ENCODE data around the gene MATN3. TPM values are rescaled to one million over a fixed set of nuclear protein-coding genes. Genes with fewer than 3 reads are reported as not detected.

Gene MATN3
- total and polyA plus RNA-seq, 2 of the 13 experiments (the other 11 are each of a cell fraction or from before 2014, with no cell fraction given), result 36.1 to 208 TPM

DNA sequence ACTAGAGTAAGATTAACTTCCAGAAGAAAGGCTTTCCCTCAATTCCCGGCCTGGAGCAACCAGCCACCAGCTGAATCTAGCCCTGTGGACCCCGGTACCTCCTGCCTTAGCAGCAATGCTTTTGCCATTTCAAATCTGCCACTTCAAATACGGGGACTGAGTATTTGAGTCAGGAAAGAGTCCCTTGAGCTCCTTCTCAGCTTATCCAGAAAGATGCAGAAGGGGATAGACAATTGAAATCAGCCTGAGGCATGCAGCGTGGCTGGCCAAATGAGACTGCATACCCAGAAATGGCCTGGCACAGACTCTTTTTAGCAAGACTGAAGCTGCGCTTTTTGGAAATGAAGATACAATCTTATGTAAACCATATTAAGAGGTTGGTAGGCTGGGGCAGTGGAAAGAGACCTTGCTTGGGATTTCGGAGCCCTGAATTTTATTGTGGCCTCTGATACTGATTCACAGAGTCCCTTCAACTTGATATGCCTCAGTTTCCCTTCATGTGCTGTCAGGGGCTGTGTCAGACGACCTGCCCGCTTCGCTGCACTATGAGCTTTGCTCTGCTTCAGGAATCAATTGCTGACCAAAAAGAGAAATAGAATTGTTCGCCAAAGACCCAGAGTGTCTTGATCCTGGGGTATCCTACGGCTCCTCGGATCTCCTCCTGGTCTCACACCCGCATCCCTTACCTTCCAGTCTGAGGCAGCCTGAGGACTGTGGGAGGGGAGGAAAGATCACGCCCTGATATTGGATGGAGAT, 1.0 kb downstream of the MATN3 start:
- Histone ChIP-seq H4K20me1 (ENCODE audit: insufficient read depth, low read length) (no peaks in the 10 kb centered on the region), H3K79me2 (ENCODE audit: insufficient read depth, low read length) (peaks cover 27% of the 10 kb centered on the region), H3K4me3 (replicated peaks in 1 of 3; ENCODE audit: insufficient read depth in 1 of 3, low read depth in 2 of 3, low read length in 3 of 3) (peak overlapping the region; percentile 71 to 89 (median 71)), H3K36me3 (replicated peaks in 1 of 2; ENCODE audit: control insufficient read depth in 1 of 2, insufficient read depth in 2 of 2, low read length in 2 of 2) (no peaks in the 10 kb centered on the region), H3K27ac (ENCODE audit: extremely low read length, insufficient read depth, low read length) (peak overlapping the region; percentile 72), H2AFZ (ENCODE audit: low read length) (peak overlapping the region; percentile 51), H3K9me3 (ENCODE audit: low read length) (no peaks in the 10 kb centered on the region), H3K27me3 (ENCODE audit: control insufficient read depth in 1 of 2, insufficient read depth in 2 of 2, low read length in 2 of 2) (no peaks in the 10 kb centered on the region; a peak in 1 of 5 replicates), H3K4me2 (ENCODE audit: low read depth, low read length) (peak overlapping the region; percentile 95), H3K9ac (ENCODE audit: insufficient read depth, low read depth, low read length) (peak overlapping the region; percentile 83), H3K4me1 (ENCODE audit: insufficient read depth, low read length) (peaks cover 92% of the 10 kb centered on the region)
- no peak for DNase-seq (ENCODE audit: low spot score)
- CTCF ChIA-PET (ENCODE audit: low intra/inter-chr PET ratio, low total read pairs), result interaction anchor here (1.4 kb wide), 1 partner anchor 56 kb away, joined by 3 read pairs; no protein-coding TSS in a partner anchor
- intact Hi-C loops (cut with micrococcal nuclease; ENCODE audit: unreplicated experiment) (no loop called here), in situ Hi-C loops (cut with HindIII; ENCODE audit: extremely low pct_ligation_motif_present, low pct_unique_long_range_greater_than_20kb) (loop anchor here (5.0 kb wide), 1 partner anchor 81 kb away; no protein-coding TSS in a partner anchor)
- POLR2A ChIA-PET, result interaction anchor here (0.8 to 8.9 kb wide), 4 partner anchors 22 to 110 kb away, joined by 3 to 109 read pairs (median 6); partner anchors contain the start of genes LAPTM4A, TTC32 and WDR35
- no peak for FAIRE-seq
- 80% methylated on average over 14 of the region's 14 CpGs for WGBS (ENCODE audit: low lambda C conversion rate)
- no TSS peak for BruUV-seq (replicated peaks)
- ATAC-seq, result no peak
- TF ChIP-seq, protein P1, sequence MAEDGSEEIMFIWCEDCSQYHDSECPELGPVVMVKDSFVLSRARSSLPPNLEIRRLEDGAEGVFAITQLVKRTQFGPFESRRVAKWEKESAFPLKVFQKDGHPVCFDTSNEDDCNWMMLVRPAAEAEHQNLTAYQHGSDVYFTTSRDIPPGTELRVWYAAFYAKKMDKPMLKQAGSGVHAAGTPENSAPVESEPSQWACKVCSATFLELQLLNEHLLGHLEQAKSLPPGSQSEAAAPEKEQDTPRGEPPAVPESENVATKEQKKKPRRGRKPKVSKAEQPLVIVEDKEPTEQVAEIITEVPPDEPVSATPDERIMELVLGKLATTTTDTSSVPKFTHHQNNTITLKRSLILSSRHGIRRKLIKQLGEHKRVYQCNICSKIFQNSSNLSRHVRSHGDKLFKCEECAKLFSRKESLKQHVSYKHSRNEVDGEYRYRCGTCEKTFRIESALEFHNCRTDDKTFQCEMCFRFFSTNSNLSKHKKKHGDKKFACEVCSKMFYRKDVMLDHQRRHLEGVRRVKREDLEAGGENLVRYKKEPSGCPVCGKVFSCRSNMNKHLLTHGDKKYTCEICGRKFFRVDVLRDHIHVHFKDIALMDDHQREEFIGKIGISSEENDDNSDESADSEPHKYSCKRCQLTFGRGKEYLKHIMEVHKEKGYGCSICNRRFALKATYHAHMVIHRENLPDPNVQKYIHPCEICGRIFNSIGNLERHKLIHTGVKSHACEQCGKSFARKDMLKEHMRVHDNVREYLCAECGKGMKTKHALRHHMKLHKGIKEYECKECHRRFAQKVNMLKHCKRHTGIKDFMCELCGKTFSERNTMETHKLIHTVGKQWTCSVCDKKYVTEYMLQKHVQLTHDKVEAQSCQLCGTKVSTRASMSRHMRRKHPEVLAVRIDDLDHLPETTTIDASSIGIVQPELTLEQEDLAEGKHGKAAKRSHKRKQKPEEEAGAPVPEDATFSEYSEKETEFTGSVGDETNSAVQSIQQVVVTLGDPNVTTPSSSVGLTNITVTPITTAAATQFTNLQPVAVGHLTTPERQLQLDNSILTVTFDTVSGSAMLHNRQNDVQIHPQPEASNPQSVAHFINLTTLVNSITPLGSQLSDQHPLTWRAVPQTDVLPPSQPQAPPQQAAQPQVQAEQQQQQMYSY (CRISPR knock-in tag; IDR thresholded peaks at IDR 0.05), result no peak
- TF ChIP-seq ZBTB42 (CRISPR knock-in tag; IDR thresholded peaks at IDR 0.05), result no peak
- no peak for TF ChIP-seq ZNF10 (CRISPR knock-in tag; IDR thresholded peaks at IDR 0.05; ENCODE audit: borderline replicate concordance, low read depth)
- TF ChIP-seq ZNF382 (CRISPR knock-in tag; IDR thresholded peaks at IDR 0.05; ENCODE audit: borderline replicate concordance), result no peak
- TF ChIP-seq BORCS8-MEF2B (CRISPR knock-in tag; IDR thresholded peaks at IDR 0.05), result 0 out of 2 replicates have a peak, but pooled peaks have one; percentile 21
- TF ChIP-seq PRPF4 (IDR thresholded peaks at IDR 0.05; ENCODE audit: low read depth, low read length, poor library complexity, severe bottlenecking), result no peak
- no peak for TF ChIP-seq GATAD2A (CRISPR knock-in tag; IDR thresholded peaks at IDR 0.05)
- TF ChIP-seq ETV6 (CRISPR knock-in tag; conservative IDR thresholded peaks at IDR 0.05), result no peak
- TF ChIP-seq AHR (CRISPR knock-in tag; IDR thresholded peaks at IDR 0.05), result no peak
- no peak for TF ChIP-seq PAWR (CRISPR knock-in tag; IDR thresholded peaks at IDR 0.05; ENCODE audit: borderline replicate concordance)
- TF ChIP-seq, protein P2, sequence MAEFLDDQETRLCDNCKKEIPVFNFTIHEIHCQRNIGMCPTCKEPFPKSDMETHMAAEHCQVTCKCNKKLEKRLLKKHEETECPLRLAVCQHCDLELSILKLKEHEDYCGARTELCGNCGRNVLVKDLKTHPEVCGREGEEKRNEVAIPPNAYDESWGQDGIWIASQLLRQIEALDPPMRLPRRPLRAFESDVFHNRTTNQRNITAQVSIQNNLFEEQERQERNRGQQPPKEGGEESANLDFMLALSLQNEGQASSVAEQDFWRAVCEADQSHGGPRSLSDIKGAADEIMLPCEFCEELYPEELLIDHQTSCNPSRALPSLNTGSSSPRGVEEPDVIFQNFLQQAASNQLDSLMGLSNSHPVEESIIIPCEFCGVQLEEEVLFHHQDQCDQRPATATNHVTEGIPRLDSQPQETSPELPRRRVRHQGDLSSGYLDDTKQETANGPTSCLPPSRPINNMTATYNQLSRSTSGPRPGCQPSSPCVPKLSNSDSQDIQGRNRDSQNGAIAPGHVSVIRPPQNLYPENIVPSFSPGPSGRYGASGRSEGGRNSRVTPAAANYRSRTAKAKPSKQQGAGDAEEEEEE (CRISPR knock-in tag; IDR thresholded peaks at IDR 0.05; ENCODE audit: borderline replicate concordance), result no peak
- TF ChIP-seq KDM5B (CRISPR knock-in tag; IDR thresholded peaks at IDR 0.05; ENCODE audit: borderline replicate concordance), result no peak
- TF ChIP-seq ZNF556 (CRISPR knock-in tag; IDR thresholded peaks at IDR 0.05; ENCODE audit: borderline replicate concordance), result 0 out of 2 replicates have a peak, but pooled peaks have one; percentile 32
- peak; percentile 23; the same call in 1 of the 2 replicates for TF ChIP-seq KMT2B (CRISPR knock-in tag; IDR thresholded peaks at IDR 0.05)
- no peak for TF ChIP-seq FLYWCH1 (CRISPR knock-in tag; IDR thresholded peaks at IDR 0.05)

All from HepG2 (cell line).